ENCODE data around the gene COLEC12. TPM values are rescaled to one million over a fixed set of nuclear protein-coding genes. Genes with fewer than 3 reads are reported as not detected.

The COLEC12 gene
- total RNA-seq, 1 donor from 2014 or later: 15.4 TPM

DNA sequence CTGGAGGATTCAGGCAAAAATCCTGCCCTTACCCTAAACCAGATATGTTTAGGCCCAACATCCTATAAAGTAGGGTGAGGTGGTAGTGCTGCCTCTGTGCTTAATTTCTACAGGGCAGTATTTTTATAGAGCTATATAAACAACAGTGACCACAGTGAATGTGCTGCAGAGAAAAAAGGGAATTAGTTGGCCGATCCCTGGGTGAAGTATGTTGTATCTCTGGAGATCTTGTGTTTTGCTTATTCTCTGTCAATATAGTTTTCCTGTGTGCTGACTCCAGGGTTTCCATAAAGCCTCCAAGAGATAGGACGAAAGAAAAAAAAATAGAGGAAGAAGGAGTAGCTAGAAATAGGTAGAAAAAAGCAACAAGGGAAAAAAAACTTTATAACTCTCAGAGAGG is 143.7 kb downstream of the COLEC12 start:
- no peak for DNase-seq

DNA sequence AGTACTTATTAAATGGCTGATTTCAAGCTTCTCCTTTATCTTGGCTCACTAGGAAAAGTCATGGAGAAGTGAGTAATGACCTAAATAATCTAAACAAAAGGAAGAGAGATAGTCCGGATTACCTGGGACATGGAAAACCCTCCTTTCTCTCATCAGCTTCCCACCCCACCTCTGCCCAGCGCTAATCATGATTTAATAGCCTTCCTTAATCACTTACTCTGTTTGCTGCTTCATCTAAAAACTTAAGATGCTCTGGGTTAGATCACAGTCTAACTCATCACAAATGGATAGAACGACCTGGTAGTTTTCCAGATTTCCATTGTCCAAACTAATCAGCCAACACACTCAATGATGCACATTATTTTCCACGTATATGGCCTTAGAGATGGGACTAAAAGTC is 144.8 kb downstream of the COLEC12 start:
- DNase-seq: no peak

DNA sequence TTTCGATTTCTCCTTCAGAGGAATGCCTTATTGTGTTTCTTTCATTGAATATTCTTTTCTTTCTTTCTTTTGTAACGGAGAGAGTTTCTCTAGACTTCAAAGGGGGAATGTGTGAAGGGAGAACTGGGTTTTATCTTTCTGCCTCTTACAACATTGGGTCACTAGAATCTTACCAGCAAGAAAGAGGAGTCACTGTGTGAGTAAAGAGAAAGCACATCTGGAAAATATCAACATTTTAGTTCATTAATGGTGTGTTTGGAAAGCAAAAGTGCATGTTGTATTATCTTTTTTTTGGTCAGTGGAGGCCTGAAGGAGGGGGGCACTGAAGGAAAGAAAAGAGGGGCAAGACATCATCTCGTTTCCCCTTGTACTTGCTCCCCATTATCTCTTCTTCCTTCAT is 146.0 kb downstream of the COLEC12 start:
- no peak for DNase-seq

DNA sequence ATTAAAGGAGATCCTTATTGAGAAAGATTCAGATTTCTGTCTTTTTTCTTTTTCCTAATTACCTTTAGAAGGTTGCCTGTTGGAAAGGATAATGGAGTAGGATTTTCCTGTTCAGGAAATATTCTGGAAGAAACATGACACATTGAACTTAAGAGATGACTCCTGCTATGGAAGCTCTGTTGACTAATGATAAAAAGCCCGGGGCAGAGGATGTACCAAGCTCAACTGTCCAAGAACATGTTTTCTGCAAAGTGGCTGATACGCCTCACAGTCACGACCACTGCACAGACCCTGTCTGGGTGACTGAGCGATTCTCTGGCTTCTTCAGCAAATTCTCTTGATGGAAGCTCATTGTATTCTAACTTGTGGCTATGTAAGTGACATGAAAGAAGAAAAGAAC is 146.5 kb downstream of the COLEC12 start:
- no peak for DNase-seq

DNA sequence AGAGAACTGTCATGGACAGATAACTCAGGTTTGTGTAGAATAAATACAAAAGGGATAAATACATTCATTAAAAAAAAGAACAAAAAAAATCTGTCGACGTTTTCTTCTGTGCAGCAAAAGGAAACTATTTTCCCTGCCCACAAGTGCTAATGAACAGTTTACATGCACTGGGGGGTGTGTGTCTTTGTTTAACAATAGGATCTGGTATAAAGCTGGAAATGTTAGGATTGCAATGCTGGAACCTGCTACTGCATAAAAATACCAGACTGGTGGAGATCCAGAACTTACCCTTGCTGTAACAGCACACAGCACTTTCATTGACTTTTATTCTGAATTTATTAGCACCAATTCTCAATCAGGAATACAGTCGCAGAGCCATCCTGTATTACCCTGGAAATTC is 148.1 kb downstream of the COLEC12 start:
- DNase-seq: no peak

DNA sequence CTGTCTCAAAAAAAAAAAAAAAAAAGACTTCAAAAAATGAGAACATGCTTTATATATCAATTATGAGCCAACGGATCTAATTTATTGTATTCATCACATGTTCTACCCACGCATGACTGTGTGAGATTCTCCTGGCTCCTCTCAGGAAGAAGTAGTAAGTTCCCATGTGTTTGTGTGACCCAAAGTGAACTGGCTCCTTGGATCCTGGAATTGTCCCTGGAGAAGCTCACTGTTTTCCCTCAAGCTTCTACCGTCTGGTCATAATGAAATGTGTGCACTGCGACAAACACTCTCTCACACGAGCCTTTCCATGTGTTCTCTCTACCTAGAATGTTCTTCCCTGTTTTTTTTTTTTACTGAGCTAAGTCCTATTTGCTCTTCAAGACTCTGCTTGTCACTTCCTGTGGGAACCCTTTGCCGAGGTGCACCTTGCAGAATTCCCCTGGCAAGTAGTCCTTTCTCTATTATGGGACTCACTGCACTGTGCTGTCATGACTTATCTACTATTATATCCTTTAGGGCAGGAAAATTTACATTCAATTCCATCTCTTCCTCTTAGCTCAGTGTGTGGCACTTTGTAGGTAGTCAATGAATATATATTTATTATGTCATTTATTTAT is 149.4 kb downstream of the COLEC12 start:
- no peak for DNase-seq

DNA sequence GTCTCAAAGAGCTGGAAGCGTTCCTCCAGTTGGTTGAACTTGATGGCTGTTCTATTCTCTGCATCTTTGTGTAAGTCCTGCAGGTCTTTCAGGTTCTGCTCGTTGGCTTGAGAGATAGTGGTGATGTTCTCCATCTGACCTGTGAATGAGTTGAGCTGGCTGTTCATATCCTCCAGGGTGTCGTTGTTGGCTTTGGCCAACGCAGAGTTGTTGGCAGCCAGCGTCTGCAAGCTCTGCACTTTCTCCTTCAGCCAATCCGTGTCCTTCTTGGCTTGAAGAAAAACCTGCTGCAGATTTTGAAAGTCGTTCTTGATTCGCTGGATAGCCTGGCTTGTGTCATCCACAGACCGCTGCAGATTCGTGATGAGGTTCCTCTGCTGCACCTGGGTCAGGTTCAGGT is 153.9 kb downstream of the COLEC12 start:
- no peak for DNase-seq

DNA sequence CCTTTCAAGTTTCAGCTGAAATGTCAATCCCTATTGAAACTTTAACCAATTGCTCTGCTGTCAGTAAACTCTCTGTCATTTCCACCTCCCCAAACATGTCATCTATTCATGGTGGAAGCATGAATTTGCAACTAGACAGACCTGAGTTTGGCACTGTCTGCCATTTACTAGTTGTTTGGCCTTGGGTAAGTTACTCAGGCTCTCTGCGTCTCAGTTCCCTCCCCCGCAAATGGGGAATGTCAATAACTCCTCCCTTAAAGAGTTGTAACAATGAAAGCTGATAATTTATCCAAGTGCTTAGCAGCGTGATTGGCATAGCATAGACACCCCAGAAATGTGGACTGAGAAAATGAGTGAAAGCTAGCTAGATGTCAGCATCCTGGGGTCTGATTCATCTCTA is 159.4 kb downstream of the COLEC12 start:
- DNase-seq: no peak

DNA sequence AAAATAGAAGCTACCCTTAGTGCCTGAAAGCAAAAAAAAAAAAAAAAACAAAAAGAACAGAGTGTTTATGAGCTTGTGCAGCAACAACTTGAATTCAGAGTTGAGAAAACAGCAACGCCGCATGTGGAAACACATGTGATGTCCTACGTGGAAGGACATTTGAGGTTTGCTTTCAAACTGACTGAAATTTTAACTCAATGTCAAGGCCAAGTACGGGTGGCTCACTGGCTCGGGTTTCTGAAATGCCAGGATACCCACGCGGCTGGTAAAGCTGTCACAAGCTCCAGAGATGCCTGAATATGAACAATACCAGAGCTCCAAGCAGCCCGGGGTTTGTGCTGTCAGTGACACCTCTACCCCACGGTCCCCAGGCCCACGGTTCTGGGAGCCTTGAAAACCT is 160.5 kb downstream of the COLEC12 start:
- no peak for DNase-seq

DNA sequence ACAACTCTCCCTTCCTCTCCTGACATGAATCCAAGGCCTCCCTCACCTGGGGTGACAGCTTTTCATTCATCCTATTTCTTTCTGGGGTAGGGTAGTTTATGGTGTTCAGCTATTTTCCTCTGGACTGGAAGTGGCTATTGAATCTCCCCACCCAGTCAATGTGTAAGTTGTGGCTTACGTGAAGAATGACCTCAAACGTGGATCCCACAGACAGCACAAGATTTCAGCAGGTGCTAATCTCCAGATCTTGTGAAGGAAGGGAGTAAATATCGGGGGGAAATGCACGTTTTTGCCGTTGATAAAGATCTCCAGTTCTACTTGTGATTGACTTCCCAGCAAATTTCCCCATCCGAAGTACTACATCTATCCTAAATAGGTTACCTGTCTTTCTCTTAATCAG is 161.3 kb downstream of the COLEC12 start:
- DNase-seq: no peak

DNA sequence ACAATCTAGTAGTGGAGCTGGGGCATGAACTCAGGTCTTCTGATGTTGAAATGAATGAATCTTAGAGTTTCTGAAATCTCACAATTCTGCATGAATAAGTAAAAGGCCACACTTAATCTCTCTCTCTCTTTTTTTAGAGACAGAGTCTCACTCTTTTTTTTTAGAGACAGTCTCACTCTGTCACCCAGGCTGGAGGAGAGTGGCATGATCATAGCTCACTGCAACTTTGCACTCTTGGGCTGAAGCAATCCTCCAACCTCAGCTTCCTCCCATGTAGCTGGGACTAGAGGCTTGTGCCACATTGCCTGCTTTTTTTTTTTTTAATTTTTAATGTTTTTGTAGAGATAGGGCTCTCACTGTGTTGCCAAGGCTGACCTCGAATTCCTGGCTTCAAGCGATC is 163.8 kb downstream of the COLEC12 start:
- no peak for DNase-seq

DNA sequence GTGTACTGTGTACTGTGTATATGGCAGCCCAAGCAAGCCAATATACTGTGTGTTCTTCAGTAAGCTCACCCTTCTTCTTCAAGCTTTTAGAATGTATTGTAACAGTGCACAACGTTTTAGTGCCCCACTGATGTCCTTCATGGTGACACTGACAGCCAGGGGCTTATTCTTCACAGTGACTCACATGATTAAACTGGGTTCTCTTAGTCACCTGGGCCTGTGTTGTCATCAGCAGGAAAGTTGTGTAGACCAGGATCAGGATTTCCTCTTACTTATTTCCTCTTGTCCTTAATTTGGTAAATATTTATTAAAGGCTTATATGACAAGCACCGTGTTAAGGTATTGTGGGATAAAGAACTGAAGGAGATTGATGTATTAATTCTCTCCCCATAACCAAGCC is 164.8 kb downstream of the COLEC12 start:
- DNase-seq: no peak

DNA sequence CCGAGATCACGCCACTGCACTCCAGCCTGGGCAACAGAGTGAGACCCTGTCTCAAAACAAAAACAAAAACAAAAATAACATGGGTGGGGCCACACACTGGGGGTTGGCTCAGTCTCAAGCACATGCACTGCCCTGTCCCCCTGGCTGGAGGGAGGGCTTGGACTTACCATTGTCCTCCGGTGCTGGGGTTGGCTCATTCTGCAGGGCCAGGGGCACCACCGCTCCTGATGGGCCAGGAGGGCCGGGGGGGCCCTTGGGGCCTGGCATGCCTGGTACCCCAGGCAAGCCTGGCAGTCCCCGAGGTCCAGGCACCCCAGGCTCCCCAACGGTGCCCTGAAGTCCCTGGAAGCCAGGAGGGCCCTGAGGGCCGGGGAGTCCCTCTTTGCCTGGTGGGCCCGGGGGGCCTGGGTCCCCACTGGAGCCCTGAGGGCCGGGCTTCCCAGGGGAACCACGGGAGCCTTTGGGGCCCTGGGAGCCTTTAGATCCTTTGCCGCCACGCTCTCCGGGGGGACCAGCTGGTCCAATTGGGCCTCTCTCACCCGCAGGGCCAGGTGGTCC is 165.8 kb downstream of the COLEC12 start:
- DNase-seq: no peak

DNA sequence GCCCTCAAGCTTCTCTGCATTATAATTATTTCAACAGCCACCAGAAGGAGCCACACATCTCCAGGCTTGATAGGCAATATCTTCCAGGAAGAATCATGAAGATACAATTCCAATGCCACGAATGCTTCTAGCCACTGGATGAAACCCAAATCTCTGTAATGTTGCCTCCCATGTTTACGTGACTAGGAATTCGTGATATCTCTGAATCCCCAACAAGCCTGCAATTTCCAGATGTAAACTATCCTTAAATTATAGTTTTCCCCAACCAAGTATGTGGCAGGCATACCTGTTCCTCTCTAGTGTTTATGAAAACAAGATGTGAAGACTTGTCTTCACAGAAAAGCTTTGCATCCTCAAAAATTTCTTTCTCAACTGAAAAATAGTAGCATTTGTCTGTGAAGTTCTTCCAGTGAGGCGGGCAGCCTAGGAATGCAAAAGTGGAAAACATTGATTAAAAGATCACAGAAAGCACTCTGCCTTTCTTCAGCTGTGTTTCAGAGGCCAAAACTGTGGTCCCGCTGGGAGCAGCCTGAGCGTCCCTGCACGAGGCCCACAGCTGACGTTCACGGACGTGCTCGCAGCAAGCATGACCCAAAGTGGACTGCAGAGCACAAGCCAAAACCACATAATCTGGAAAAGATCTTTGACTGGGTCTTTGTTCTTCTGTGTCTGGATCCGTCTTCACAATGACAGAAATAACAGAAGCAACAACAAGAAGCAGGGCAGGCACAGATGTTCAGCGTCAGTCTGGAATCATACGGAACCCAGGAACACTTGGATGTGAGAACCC is 167.6 kb downstream of the COLEC12 start:
- no peak for DNase-seq

DNA sequence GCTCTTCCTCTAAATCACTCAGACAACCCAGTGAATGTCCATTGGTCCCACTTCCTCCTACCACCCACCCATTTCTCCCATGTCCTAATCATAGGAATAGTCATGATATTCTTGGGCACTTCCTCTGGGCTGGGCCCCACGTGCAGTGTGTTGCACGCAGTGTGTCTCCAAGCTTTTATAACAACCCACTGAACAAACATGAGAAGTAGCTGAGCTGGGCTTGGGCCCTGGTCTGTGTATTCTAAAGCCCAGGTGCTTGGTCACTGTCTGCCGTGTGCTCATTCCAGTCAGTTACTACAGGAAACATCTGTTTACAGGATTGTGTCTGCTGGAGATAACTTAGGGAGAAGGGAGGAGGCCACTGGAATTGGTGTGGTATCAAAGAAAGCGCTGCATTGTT is 168.5 kb downstream of the COLEC12 start:
- no peak for DNase-seq

DNA sequence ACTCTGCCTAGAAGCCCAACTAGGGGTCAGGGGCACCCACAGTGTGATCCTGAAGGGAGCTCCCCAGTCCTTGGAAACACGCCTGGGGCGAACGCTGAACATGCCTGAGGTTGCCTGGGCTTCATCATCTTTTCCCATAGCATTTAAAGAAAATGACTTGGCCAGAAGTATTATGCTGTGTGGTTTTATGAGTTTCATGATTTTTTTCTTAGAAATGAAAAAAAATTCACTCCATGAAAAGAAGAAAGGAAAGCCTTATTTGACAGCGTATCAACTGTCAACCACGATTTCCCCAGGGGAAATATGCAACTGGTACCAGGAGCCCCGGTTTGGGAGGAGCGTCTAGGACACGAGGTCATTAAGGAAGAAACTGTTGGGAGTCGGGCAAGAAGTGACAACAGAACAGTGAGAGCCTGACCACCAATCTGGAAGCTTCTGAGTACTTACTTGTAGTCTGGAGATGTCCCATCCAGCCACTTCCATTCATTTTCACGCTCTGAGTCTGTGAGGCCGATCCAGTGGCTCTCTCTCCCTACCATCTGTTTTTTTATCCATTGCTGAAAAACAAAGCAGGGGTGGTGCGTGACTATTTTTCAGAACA is 169.2 kb downstream of the COLEC12 start:
- no peak for DNase-seq

DNA sequence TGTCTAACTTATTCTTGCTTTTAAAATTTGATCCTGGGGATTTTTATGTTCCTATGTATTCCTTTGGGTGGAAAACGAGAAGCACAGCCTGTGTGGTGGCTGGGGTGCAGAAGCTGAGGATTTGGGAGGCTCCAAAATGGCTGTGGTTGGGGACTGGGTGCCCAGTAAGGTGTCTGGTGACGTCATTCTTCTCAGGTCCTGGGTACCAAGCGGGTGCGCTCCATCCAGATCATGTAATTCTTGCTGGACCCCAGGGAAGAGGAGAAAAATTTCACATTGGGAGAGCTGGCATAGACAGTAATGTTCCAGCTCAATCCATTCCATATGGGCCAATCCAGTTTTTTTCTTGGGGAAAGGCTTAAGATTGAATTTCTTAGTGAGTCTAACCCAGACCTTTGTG is 171.6 kb downstream of the COLEC12 start:
- no peak for DNase-seq

DNA sequence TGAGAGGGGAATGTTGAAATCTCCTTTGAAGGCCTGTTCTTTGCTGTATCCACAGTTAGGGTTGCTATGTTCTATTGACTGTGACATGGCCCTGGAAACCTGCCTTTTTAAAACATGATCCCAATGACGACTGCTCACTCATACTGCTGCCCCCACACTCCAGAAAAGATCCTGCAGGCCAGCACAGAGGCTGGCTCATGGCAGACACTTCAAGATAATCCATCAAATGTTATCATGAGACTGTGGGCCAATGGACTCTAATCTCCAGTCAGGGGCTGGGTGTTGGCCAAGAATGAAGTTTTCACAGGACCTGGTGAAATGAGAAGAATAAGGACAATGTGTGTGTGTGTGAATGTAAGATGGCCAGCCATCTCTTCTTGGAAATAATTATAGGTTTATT is 173.7 kb downstream of the COLEC12 start:
- no peak for DNase-seq

DNA sequence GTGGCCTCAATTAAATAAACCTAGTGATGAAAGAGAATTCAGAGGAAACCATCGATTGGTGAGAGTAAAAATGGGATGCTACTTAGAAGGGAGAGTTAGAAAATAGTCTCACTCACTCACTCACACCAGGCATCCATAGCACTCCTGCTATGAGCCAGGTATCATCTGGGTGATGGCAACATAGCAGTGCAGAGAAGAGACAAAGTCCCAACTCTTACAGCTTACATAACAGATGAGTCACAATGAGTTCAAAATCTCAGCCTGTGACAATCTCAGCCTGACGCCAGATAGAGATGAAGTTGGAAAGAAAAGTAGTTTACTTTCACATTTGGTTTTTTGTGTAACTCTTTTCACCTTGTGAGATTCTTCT is 177.3 kb downstream of the COLEC12 start:
- DNase-seq: no peak

DNA sequence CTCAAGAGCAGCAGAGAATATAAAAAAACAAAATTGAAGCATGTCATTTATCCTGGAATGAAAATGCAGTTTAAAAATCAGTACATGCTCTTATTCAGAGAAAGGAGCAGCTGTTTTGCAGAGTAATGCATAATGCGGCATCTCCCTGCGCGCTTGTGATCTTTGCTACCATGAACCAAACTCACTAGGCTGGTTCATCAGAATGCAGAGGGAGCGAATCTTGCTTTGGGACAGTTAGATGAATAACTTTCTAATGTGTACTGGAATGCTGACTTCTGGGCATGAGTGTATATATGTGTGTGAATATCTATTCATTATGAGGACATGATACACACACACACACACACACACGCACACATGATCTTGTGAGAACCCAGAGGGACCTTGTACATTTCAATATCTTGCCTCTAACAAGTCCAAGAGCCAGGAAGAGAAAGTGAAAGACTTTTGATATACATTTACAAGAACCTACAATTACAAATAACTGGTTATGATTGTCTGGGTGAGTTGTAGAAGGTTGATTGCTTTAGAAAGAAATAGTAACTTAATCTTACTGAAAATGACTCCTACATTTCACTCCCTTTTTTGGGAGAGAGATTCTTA is 178.5 kb downstream of the COLEC12 start:
- no peak for DNase-seq

DNA sequence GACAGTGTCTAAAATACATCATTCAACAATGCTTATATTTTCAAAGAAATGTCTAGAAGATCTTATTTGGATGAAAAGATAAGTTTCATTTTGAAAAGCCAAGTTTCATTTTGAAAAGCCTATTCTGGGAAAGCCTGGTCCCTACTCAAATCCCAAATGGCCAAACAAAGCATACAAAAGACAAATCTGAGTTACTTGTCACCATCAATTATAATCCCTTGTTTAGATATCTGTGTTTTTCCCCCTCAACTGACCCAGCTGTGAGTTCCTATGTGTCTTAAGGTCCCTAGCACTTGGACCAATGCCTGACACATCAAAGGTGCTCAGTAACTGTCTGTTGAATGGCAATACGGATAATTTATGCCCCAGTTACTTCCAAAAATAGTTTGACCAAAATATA is 180.3 kb downstream of the COLEC12 start:
- DNase-seq: no peak

DNA sequence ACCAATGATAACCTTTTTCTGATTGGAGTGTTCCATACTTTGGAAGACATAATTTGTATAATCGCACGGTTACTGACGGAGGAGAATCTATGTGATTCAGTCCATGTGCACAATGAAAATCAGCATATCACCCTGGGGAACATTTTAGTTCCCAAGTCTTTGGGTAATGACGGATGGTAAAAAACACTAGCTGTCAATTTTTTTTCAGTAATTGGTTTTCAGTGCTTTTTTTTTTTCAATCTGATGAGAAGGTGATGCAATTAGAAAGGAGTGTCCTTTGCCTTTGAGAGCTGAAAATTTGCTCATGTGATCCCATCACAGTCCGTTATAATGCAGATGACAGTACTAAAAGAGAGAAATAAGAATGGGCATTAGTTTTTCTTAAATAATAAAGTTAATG is 180.8 kb downstream of the COLEC12 start:
- no peak for DNase-seq

DNA sequence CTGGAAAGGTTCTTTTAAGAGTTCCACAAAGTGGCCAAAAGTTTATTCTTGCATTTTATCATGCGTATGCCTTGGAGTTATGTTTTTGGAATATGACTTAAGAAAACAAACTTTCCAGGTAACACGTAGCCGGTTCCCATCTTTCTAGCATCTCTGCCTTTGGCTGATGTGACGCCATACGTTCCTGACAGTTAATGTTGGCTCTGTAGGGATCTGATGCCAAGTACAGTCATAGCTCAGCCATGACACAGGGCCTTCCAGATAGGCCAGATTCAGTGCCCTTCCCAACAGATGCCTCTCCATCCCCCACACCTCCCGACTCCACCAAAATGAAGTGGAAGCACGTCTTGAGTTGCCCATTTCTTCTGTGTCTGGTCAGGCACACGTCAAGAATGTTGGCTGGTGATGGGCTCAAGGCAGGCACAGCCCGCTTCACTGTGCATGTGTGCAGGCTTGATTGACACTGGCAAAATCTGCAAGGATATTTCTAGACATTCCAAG is 181.7 kb downstream of the COLEC12 start:
- no peak for DNase-seq
